Neural cell (in vitro differentiated cells): ENCODE measurements around the gene ACTG1. TPM values are rescaled to one million over a fixed set of nuclear protein-coding genes. Genes with fewer than 3 reads are reported as not detected.

Source experiments
- H2AFZ ChIP-seq: fragments of 200-600, 300-800 bp; sonication (generic), shearing (Covaris generic); 2 replicates; pipeline ENCODE4 v1.6.0; 2014; ENCODE audit warnings: low read depth, mild to moderate bottlenecking, antibody characterized with exemption, low read length, moderate library complexity
- H3F3A ChIP-seq: fragments of 200-600 bp; shearing (Covaris generic); 2 replicates; pipeline ENCODE4 v1.6.1; 2016; ENCODE audit warnings: mild to moderate bottlenecking, moderate library complexity, mixed read lengths, antibody characterized with exemption, low read length; ENCODE audit not compliant: insufficient read depth, poor library complexity, severe bottlenecking
- H3K27ac ChIP-seq: fragments of 200-600, 300-800 bp; sonication (generic), shearing (Covaris generic); 2 replicates; pipeline ENCODE4 v1.5.1; 2014; ENCODE audit warnings: mild to moderate bottlenecking, low read length, moderate library complexity
- H3K27me3 ChIP-seq: fragments of 300-800, 200-600 bp; sonication (generic), shearing (Covaris generic); 2 replicates; pipeline ENCODE4 v1.6.0; 2014; ENCODE audit warnings: mild to moderate bottlenecking, low read depth, low read length, moderate library complexity; ENCODE audit not compliant: insufficient read depth
- H3K36me3 ChIP-seq: fragments of 300-800, 200-600 bp; sonication (generic), shearing (Covaris generic); 2 replicates; pipeline ENCODE4 v1.5.1; 2014; ENCODE audit warnings: mild to moderate bottlenecking, antibody characterized with exemption, low read length, moderate library complexity; ENCODE audit not compliant: insufficient read depth
- H3K4me2 ChIP-seq: fragments of 300-800, 200-600 bp; sonication (generic), shearing (Covaris generic); 2 replicates; pipeline ENCODE4 v1.6.0; 2014; ENCODE audit warnings: mild to moderate bottlenecking, low read length
- H3K4me3 ChIP-seq: fragments of 300-800, 200-600 bp; sonication (generic), shearing (Covaris generic); 2 replicates; pipeline ENCODE4 v1.5.1; 2014; ENCODE audit warnings: mild to moderate bottlenecking, low read length, moderate library complexity
- H3K79me2 ChIP-seq: fragments of 200-600 bp; shearing (Covaris generic); replicated peaks from 2 replicates; pipeline ENCODE4 v1.6.0; 2014; ENCODE audit warnings: mild to moderate bottlenecking, low read length, moderate library complexity; ENCODE audit not compliant: insufficient read depth
- H3K9ac ChIP-seq: fragments of 300-800, 200-600 bp; sonication (generic), shearing (Covaris generic); 2 replicates; pipeline ENCODE4 v1.6.1; 2016; ENCODE audit warnings: mild to moderate bottlenecking, low read length, mixed read lengths
- H3K9me2 ChIP-seq: fragments of 200-600 bp; shearing (Covaris generic); 2 replicates; pipeline ENCODE4 v1.6.1; 2016; ENCODE audit warnings: mild to moderate bottlenecking, low read length, mixed read lengths; ENCODE audit not compliant: insufficient read depth
- H3K9me3 ChIP-seq: fragments of 200-600, 300-800 bp; sonication (generic), shearing (Covaris generic); 2 replicates; pipeline ENCODE4 v1.6.1; 2016; ENCODE audit warnings: mild to moderate bottlenecking, mixed run types, low read length, moderate library complexity, mixed read lengths
- H4K20me1 ChIP-seq: fragments of 200-600 bp; shearing (Covaris generic); 2 replicates; pipeline ENCODE4 v1.6.1; 2016; ENCODE audit warnings: mild to moderate bottlenecking, mixed run types; ENCODE audit not compliant: insufficient read depth
- CTCF ChIP-seq: fragments of 450-650 bp; IDR thresholded peaks from 2 replicates; pipeline ENCODE4 v1.5.1; 2014; ENCODE audit warnings: antibody characterized with exemption, mild to moderate bottlenecking, moderate library complexity; ENCODE audit not compliant: poor library complexity, severe bottlenecking
- EP300 ChIP-seq: fragments of 450-650 bp; conservative IDR thresholded peaks from 2 replicates; pipeline ENCODE4 v1.6.1; 2014; ENCODE audit warnings: antibody characterized with exemption, mild to moderate bottlenecking, moderate library complexity; ENCODE audit not compliant: poor library complexity, severe bottlenecking
- EZH2 ChIP-seq: fragments of 200-600, 300-800 bp; shearing (Covaris generic), sonication (generic); IDR thresholded peaks from 2 replicates; pipeline ENCODE4 v1.6.1; 2014; ENCODE audit warnings: antibody characterized with exemption, low read length, borderline replicate concordance, mild to moderate bottlenecking; ENCODE audit not compliant: insufficient read depth, poor library complexity, severe bottlenecking
- MXI1 ChIP-seq: fragments of 450-650 bp; conservative IDR thresholded peaks from 2 replicates; pipeline ENCODE4 v1.6.1; 2014; ENCODE audit warnings: antibody characterized with exemption, mild to moderate bottlenecking; ENCODE audit not compliant: poor library complexity, severe bottlenecking
- POLR2AphosphoS5 ChIP-seq: IDR thresholded peaks from 2 replicates; pipeline ENCODE4 v1.6.1; 2012
- RAD21 ChIP-seq: fragments of 450-650 bp; conservative IDR thresholded peaks from 2 replicates; pipeline ENCODE4 v1.6.1; 2014; ENCODE audit warnings: antibody characterized with exemption, mild to moderate bottlenecking, moderate library complexity
- REST ChIP-seq: IDR thresholded peaks from 2 replicates; pipeline ENCODE4 v1.6.1; 2012; ENCODE audit warnings: borderline replicate concordance
- SMC3 ChIP-seq: fragments of 450-650 bp; conservative IDR thresholded peaks from 2 replicates; pipeline ENCODE4 v1.6.1; 2014; ENCODE audit warnings: antibody characterized with exemption, mild to moderate bottlenecking, moderate library complexity; ENCODE audit not compliant: poor library complexity
- TAF1 ChIP-seq: IDR thresholded peaks from 2 replicates; pipeline ENCODE4 v1.6.1; 2012; ENCODE audit warnings: low read depth
- polyA plus RNA-seq: library from polyadenylated mRNA; depleted of rRNA; stranded (reverse); fragments of >200 nt; gene quantifications from 2 replicates; pipeline ENCODE4 v1.2.3, GENCODE V29; 2014

Gene ACTG1
- polyA plus RNA-seq, 1 donor from 2014 or later = 9,187 TPM

GRCh38 chr17:81471818-81472456 is 40.7 kb downstream of the ACTG1 start:
- Histone ChIP-seq H3K9me3 (no peaks in the 10 kb centered on the region), H3K27ac (no peak overlapping the region), H4K20me1 (no peaks in the 10 kb centered on the region), H3K27me3 (no peaks in the 10 kb centered on the region), H2AFZ (no peak overlapping the region), H3K9me2 (no peaks in the 10 kb centered on the region), H3F3A (no peaks in the 10 kb centered on the region), H3K4me2 (no peak overlapping the region), H3K4me3 (no peak overlapping the region), H3K9ac (no peak overlapping the region), H3K36me3 (no peaks in the 10 kb centered on the region), H3K79me2 (no peaks in the 10 kb centered on the region)
- TF ChIP-seq MXI1 = no peak
- no peak for TF ChIP-seq SMC3

GRCh38 chr17:81470944-81471817 is 41.4 kb downstream of the ACTG1 start:
- TF ChIP-seq TAF1 (no peak), RAD21 (no peak)
- Histone ChIP-seq H4K20me1 (no peaks in the 10 kb centered on the region), H3K9ac (no peak overlapping the region), H3K4me2 (no peak overlapping the region), H2AFZ (no peak overlapping the region), H3K79me2 (no peaks in the 10 kb centered on the region), H3K9me2 (no peaks in the 10 kb centered on the region), H3K36me3 (no peaks in the 10 kb centered on the region), H3K27me3 (no peaks in the 10 kb centered on the region), H3K4me3 (no peak overlapping the region), H3K9me3 (no peaks in the 10 kb centered on the region), H3K27ac (no peak overlapping the region), H3F3A (no peaks in the 10 kb centered on the region)

GRCh38 chr17:81470270-81470943 is 42.2 kb downstream of the ACTG1 start:
- Histone ChIP-seq H3K9me2 (no peaks in the 10 kb centered on the region), H3F3A (no peaks in the 10 kb centered on the region), H3K9ac (no peak overlapping the region), H3K4me2 (no peak overlapping the region), H3K9me3 (no peaks in the 10 kb centered on the region), H3K27me3 (no peaks in the 10 kb centered on the region), H3K79me2 (no peaks in the 10 kb centered on the region), H3K36me3 (no peaks in the 10 kb centered on the region), H3K27ac (no peak overlapping the region), H3K4me3 (no peak overlapping the region), H4K20me1 (no peaks in the 10 kb centered on the region), H2AFZ (no peak overlapping the region)
- no peak for TF ChIP-seq EZH2
- TF ChIP-seq RAD21 = no peak
- TF ChIP-seq TAF1 = no peak

GRCh38 chr17:81469266-81469665 is 43.3 kb downstream of the ACTG1 start:
- Histone ChIP-seq H3K9ac (no peak overlapping the region), H3K27ac (no peak overlapping the region), H3K4me2 (no peak overlapping the region), H3K79me2 (no peaks in the 10 kb centered on the region), H3F3A (no peaks in the 10 kb centered on the region), H3K4me3 (no peak overlapping the region), H3K36me3 (no peaks in the 10 kb centered on the region), H3K9me2 (no peaks in the 10 kb centered on the region), H2AFZ (no peak overlapping the region), H3K27me3 (no peaks in the 10 kb centered on the region), H4K20me1 (no peaks in the 10 kb centered on the region), H3K9me3 (no peaks in the 10 kb centered on the region)
- TF ChIP-seq EP300 (no peak), SMC3 (no peak), MXI1 (no peak), CTCF (no peak), REST (no peak), TAF1 (no peak), POLR2AphosphoS5 (no peak), RAD21 (no peak), EZH2 (no peak)
